ENCODE data around the gene OBP2A.

OBP2A gene

GRCh38 chr9:135592331-135592590, 46.3 kb downstream of the OBP2A start:
- DNase-seq (ENCODE audit: low read depth in 2 of 3, low spot score in 2 of 3), result no peak

GRCh38 chr9:135592625-135593024, 46.7 kb downstream of the OBP2A start:
- no peak for DNase-seq (ENCODE audit: low read depth in 2 of 3, low spot score in 2 of 3)

GRCh38 chr9:135596211-135596610, 50.3 kb downstream of the OBP2A start:
- no peak for DNase-seq (ENCODE audit: low read depth in 2 of 3, low spot score in 2 of 3)
